ENCODE data around the gene SBF2.

DNA sequence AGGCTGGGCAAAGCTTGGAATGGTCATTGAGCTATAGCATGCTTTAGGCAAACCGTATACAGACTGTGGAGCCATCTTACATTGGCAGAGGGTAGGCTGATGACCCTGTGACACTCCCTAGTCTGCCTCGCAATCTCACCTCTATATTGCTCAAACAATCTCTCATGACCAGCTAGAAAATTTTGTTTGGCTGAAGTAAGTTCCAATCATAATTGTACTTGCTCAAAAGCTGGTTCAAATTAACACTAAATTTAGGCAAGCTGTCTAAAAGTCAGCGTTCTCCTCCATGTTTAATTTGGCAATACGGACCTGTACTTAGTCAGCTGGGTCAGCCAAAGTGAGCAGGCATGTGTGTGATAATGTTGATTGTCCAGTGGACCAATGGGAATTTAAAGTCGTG, 497.2 kb downstream of the SBF2 start:
- TF ChIP-seq, protein P1, sequence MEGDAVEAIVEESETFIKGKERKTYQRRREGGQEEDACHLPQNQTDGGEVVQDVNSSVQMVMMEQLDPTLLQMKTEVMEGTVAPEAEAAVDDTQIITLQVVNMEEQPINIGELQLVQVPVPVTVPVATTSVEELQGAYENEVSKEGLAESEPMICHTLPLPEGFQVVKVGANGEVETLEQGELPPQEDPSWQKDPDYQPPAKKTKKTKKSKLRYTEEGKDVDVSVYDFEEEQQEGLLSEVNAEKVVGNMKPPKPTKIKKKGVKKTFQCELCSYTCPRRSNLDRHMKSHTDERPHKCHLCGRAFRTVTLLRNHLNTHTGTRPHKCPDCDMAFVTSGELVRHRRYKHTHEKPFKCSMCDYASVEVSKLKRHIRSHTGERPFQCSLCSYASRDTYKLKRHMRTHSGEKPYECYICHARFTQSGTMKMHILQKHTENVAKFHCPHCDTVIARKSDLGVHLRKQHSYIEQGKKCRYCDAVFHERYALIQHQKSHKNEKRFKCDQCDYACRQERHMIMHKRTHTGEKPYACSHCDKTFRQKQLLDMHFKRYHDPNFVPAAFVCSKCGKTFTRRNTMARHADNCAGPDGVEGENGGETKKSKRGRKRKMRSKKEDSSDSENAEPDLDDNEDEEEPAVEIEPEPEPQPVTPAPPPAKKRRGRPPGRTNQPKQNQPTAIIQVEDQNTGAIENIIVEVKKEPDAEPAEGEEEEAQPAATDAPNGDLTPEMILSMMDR (conservative IDR thresholded peaks at IDR 0.05) = no peak
- TF ChIP-seq ZFX (IDR thresholded peaks at IDR 0.05) = no peak

Data from C4-2B (cell line).